Right lobe of liver (tissue), 6 donors: ENCODE results near the gene BAMBI. TPM values are rescaled to one million over a fixed set of nuclear protein-coding genes. Genes with fewer than 3 reads are reported as not detected.

Experiments used
- ATAC-seq, 4 donors: fragments of 200-7000 bp; cut with Tn5 transposase; one replicate each; pipeline ENCODE4 v1.9.1; 2020; ENCODE audit warnings: mild to moderate bottlenecking in 4 of 4, moderate library complexity in 4 of 4
- DNase-seq, 3 donors: peaks; one replicate each; pipeline ENCODE4 v3.0.0-alpha.2; 2020
- H3K27ac ChIP-seq, 3 donors: fragments of 200-600 bp; one replicate each; pipeline ENCODE4 v1.8.0; 2022
- H3K27me3 ChIP-seq, 2 donors: fragments of 200-600 bp; one replicate each; pipeline ENCODE4 v1.8.0; 2022
- H3K36me3 ChIP-seq, 4 donors: fragments of 200-600 bp; sonication (generic) in 1 of 4; one replicate each; pipeline versions ENCODE4 v1.5.1 to v1.8.0; 2017 to 2022; ENCODE audit warnings: control low read depth in 1 of 4
- H3K4me1 ChIP-seq, 4 donors: fragments of 200-600 bp; sonication (generic) in 1 of 4; one replicate each; pipeline versions ENCODE4 v1.5.1 to v1.8.0; 2017 to 2022; ENCODE audit warnings: control low read depth in 1 of 4
- H3K4me3 ChIP-seq, 3 donors: fragments of 200-600 bp; one replicate each; pipeline ENCODE4 v1.8.0; 2022
- H3K9me3 ChIP-seq, 4 donors: fragments of 200-600 bp; sonication (generic) in 1 of 4; one replicate each; pipeline versions ENCODE4 v1.5.1 to v1.8.0; 2017 to 2022; ENCODE audit warnings: control low read depth in 1 of 4
- POLR2A ChIP-seq: fragments of 450-650 bp; IDR thresholded peaks from one replicate; pipeline ENCODE4 v1.6.1; 2017; ENCODE audit warnings: antibody characterized with exemption, mild to moderate bottlenecking
- WGBS: methylation state at CpG from one replicate; pipeline ENCODE4 v1.1.6; 2018; ENCODE audit warnings: low coverage, low lambda C conversion rate; ENCODE audit not compliant: insufficient coverage; ENCODE audit errors: missing lambda C conversion rate; 5-methylcytosine and 5-hydroxymethylcytosine counted together
- intact Hi-C, 2 donors: fragments of 100-400 bp; cut with DNase I; formaldehyde crosslinking; loops; one replicate each; pipeline versions ENCODE4 v1.11.2 to v1.14.1; 2022
- total RNA-seq, 6 experiments: library from RNA; depleted of rRNA in 2 of 6; stranded (reverse); fragments of >200 nt in 2 of 6; fragmentation: NEBNext Ultra II Directional in 3 of 6; extraction: Animal tissue kit (Norgen Biotek cat#: 25700) in 3 of 6; gene quantifications; one replicate each; pipeline versions ENCODE4 v1.1.0 to v1.2.4, GENCODE V29; 2016 to 2023
- TF ChIP-seq, protein P1 (sequence below), 4 donors: fragments of 200-600 bp in 3 of 4; fragments of 450-650 bp in 1 of 4; IDR thresholded peaks; one replicate each; pipeline versions ENCODE4 v1.5.1 to v1.8.0; 2016 to 2022; ENCODE audit warnings: antibody characterized with exemption in 4 of 4, mild to moderate bottlenecking in 2 of 4
- donor health status: DM: no; HTN: yes; CAD: no.
- donor health status: DM: no; HTN: no; CAD: no.
- donor health status: DM: no; HTN: no; CAD: no.
- donor health status: DM: no; HTN: yes; CAD: no.
- donor health status: DM: no; HTN: yes; CAD: no.

The BAMBI gene
- total RNA-seq, 6 experiments from 2014 or later = 2.4 to 22.4 (median 7.2) TPM

DNA sequence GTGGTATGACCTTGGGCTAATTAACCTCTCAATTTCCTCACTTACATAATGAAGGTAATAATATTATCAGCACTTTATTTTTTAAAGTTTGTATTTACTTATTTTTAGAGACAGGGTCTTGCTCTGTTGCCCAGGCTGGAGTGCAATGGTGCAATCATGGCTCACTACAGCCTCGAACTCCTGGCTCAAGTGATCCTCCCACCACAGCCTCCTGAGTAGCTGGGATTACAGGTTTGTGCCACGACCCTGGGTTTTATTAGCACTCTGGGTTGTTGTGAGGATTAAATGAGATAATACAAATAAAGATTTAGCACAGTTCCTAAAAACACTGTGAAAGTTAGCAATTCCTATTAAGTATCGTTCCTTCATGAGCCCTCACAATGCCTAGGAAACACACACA is 14.7 kb downstream of the BAMBI start:
- TF ChIP-seq, protein P1, sequence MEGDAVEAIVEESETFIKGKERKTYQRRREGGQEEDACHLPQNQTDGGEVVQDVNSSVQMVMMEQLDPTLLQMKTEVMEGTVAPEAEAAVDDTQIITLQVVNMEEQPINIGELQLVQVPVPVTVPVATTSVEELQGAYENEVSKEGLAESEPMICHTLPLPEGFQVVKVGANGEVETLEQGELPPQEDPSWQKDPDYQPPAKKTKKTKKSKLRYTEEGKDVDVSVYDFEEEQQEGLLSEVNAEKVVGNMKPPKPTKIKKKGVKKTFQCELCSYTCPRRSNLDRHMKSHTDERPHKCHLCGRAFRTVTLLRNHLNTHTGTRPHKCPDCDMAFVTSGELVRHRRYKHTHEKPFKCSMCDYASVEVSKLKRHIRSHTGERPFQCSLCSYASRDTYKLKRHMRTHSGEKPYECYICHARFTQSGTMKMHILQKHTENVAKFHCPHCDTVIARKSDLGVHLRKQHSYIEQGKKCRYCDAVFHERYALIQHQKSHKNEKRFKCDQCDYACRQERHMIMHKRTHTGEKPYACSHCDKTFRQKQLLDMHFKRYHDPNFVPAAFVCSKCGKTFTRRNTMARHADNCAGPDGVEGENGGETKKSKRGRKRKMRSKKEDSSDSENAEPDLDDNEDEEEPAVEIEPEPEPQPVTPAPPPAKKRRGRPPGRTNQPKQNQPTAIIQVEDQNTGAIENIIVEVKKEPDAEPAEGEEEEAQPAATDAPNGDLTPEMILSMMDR (IDR thresholded peaks at IDR 0.05) = no peak
- no peak for TF ChIP-seq POLR2A
- intact Hi-C loops = no loop called here
- 64% methylated on average over 3 of the region's 3 CpGs for WGBS

GRCh38 chr10:28694530-28694929 is 17.2 kb downstream of the BAMBI start:
- Histone ChIP-seq H3K27me3 (no peaks in the 10 kb centered on the region), H3K4me3 (no peak overlapping the region), H3K27ac (no peak overlapping the region), H3K9me3 (no peaks in the 10 kb centered on the region), H3K4me1 (no peaks in the 10 kb centered on the region), H3K36me3 (no peaks in the 10 kb centered on the region)
- no peak for ATAC-seq
- intact Hi-C loops = no loop called here
- no peak for TF ChIP-seq POLR2A
- TF ChIP-seq, protein P1 (IDR thresholded peaks at IDR 0.05) = no peak
- 81% methylated on average over 3 of the region's 5 CpGs for WGBS
- DNase-seq = no peak

More for the DNA sequence above, 14.7 kb downstream of the BAMBI start:
- no peaks in the 10 kb centered on the region for H3K9me3 ChIP-seq
- no peaks in the 10 kb centered on the region for H3K36me3 ChIP-seq
- no peak for DNase-seq
- H3K27ac ChIP-seq = no peak overlapping the region
- no peaks in the 10 kb centered on the region for H3K27me3 ChIP-seq
- no peak overlapping the region for H3K4me3 ChIP-seq
- no peak for ATAC-seq
- H3K4me1 ChIP-seq = peaks cover 0 to 7% (median under 1%) of the 10 kb centered on the region in 4 donors

DNA sequence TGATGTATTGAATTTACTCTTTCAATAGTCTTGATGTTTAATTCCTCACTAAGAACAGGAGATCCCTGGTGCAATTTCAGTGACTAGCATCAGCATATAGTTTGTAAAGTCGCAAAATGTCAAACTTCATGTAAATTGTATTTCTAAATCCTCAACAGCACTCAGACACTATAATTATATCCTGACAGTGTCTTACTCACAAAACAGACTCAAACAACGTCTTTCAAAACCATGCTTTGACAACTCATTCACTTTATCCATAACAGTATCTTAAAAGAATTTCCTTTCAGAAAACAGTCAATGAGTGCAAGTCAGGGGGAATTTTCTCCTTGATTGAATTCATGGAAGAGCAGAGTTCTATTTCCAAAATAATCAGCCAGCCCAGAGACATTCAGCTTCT is 20.8 kb downstream of the BAMBI start:
- intact Hi-C loops = no loop called here
- DNase-seq (no peak), ATAC-seq (no peak)
- Histone ChIP-seq H3K4me1 (no peaks in the 10 kb centered on the region), H3K9me3 (no peaks in the 10 kb centered on the region), H3K27ac (no peak overlapping the region), H3K4me3 (no peak overlapping the region), H3K27me3 (no peaks in the 10 kb centered on the region), H3K36me3 (no peaks in the 10 kb centered on the region)
- TF ChIP-seq, protein P1 (IDR thresholded peaks at IDR 0.05) = no peak
- TF ChIP-seq POLR2A = no peak
- WGBS = 72% methylated on average over 2 of the region's 2 CpGs

DNA sequence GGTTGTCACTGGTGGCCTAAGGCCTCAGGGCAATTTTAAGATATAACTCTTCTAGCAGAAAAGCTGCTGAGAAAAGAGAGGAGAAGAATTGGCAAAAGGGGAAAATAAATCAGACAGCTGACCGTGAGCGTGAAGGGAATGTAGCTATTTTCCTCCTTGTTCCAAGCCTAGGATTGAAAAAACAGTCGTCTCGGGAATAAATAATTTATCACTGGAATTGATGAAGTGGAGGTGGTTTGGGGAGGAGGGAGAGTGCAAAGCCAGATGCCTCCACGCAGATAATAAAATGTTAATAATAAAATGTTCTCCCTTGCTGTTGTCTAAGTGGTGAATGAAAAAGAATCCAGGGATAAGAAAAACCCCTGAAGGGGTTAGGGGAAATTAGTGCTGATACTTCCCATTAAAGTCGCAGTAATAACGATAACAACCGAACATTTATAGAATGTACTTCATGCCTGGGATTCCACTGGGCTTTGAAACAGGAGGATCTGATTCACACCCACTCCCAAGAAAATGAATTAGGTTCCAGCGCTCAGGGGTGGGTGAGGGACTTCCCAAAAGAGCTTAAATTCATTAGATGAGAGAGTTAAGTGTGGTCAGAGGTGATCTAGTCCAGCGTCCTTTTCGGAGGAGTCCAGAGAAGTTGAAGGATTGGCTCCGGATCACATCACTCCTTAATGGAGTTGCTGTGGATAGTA is 27.3 kb downstream of the BAMBI start:
- no peak for ATAC-seq
- Histone ChIP-seq H3K36me3 (no peaks in the 10 kb centered on the region), H3K27ac (no peak overlapping the region), H3K4me3 (no peak overlapping the region), H3K9me3 (no peaks in the 10 kb centered on the region), H3K4me1 (no peaks in the 10 kb centered on the region), H3K27me3 (no peaks in the 10 kb centered on the region)
- DNase-seq = no peak
- TF ChIP-seq POLR2A = no peak
- TF ChIP-seq, protein P1 (IDR thresholded peaks at IDR 0.05) = no peak
- 71% methylated on average over 12 of the region's 12 CpGs for WGBS
- intact Hi-C loops = no loop called here
